PC-3 (cell line): ENCODE measurements around the gene ARL6IP4. TPM values are rescaled to one million over a fixed set of nuclear protein-coding genes. Genes with fewer than 3 reads are reported as not detected.
A peak's percentile ranks its signal among the peaks of the same experiment; 100 is the strongest.

ENCODE experiments used
- ATAC-seq: fragments of 200-7000 bp; cut with Tn5 transposase; 2 replicates; pipeline ENCODE4 v1.9.1; 2020; ENCODE audit warnings: mild to moderate bottlenecking, moderate library complexity
- Bru-seq: library from RNA; stranded (reverse); fragments of 400-500 nt; gene quantifications from one replicate; lab custom pipeline; 2021; lab: Mats Ljungman, UMichigan
- BruChase-seq, 2 experiments: library from RNA; stranded (reverse); fragments of 400-500 nt; gene quantifications; one replicate each; lab custom pipeline; 2021; lab: Mats Ljungman, UMichigan
- BruUV-seq: library from RNA; stranded (reverse); fragments of 400-500 nt; replicated peaks from 2 replicates; lab custom pipeline; 2021; lab: Mats Ljungman, UMichigan
- CTCF ChIA-PET: fragments of 300-600 bp; sonication (Branson Sonifier 250); formaldehyde crosslinking; loops from one replicate; lab custom pipeline; 2022; ENCODE audit warnings: antibody characterized with exemption; lab: Charles Lee
- POLR2A ChIA-PET: fragments of 300-600 bp; sonication (Branson Sonifier 250); formaldehyde crosslinking; loops from one replicate; lab custom pipeline; 2022; ENCODE audit warnings: antibody characterized with exemption; ENCODE audit not compliant: unreplicated experiment; lab: Charles Lee
- DNase-seq: peaks from one replicate; pipeline ENCODE4 v3.0.0-alpha.2; 2015
- H2AFZ ChIP-seq: fragments of 300-600 bp; sonication (generic); 2 replicates; pipeline ENCODE4 v1.6.0; 2016; ENCODE audit warnings: antibody characterized with exemption, low read length
- H3F3A ChIP-seq: fragments of 300-600 bp; sonication (generic); one replicate; pipeline ENCODE4 v1.6.0; 2017; ENCODE audit warnings: antibody characterized with exemption, low read length, control low read depth, mild to moderate bottlenecking; ENCODE audit not compliant: unreplicated experiment
- H3K27ac ChIP-seq: fragments of 300-600 bp; sonication (generic); 2 replicates; pipeline ENCODE4 v1.5.1; 2016; ENCODE audit warnings: mild to moderate bottlenecking, low read length
- H3K27me3 ChIP-seq: fragments of 300-600 bp; sonication (generic); 2 replicates; pipeline ENCODE4 v1.6.1; 2016; ENCODE audit warnings: low read length, mixed read lengths
- H3K36me3 ChIP-seq: fragments of 300-600 bp; sonication (generic); 2 replicates; pipeline ENCODE4 v1.6.1; 2016; ENCODE audit warnings: low read depth, mixed run types, low read length, mixed read lengths
- H3K4me1 ChIP-seq: fragments of 300-600 bp; sonication (generic); 2 replicates; pipeline ENCODE4 v1.5.1; 2016; ENCODE audit warnings: low read length; ENCODE audit not compliant: insufficient read depth
- H3K4me2 ChIP-seq: fragments of 300-600 bp; sonication (generic); 2 replicates; pipeline ENCODE4 v1.6.0; 2016; ENCODE audit warnings: low read length
- H3K4me3 ChIP-seq: fragments of 300-600 bp; sonication (generic); 2 replicates; pipeline ENCODE4 v1.5.1; 2016; ENCODE audit warnings: mild to moderate bottlenecking, low read length, mixed read lengths
- H3K79me2 ChIP-seq: fragments of 300-600 bp; sonication (generic); 2 replicates; pipeline ENCODE4 v1.6.1; 2017; ENCODE audit warnings: low read length, mixed read lengths
- H3K9ac ChIP-seq: fragments of 300-600 bp; sonication (generic); 2 replicates; pipeline ENCODE4 v1.6.0; 2016; ENCODE audit warnings: mild to moderate bottlenecking, low read length
- H3K9me2 ChIP-seq: fragments of 300-600 bp; sonication (generic); replicated peaks from 2 replicates; pipeline ENCODE4 v1.6.1; 2016; ENCODE audit warnings: mixed run types, low read length, mixed read lengths
- H3K9me3 ChIP-seq: fragments of 300-600 bp; sonication (generic); 2 replicates; pipeline ENCODE4 v1.6.1; 2016; ENCODE audit warnings: low read length, mixed read lengths
- H4K20me1 ChIP-seq: fragments of 300-600 bp; sonication (generic); 2 replicates; pipeline ENCODE4 v1.6.1; 2016; ENCODE audit warnings: low read length, mixed read lengths
- CTCF ChIP-seq: fragments of 300-600 bp; sonication (generic); conservative IDR thresholded peaks from 2 replicates; pipeline ENCODE4 v1.5.1; 2017; ENCODE audit warnings: antibody characterized with exemption, low read depth, mild to moderate bottlenecking, low read length
- EZH2 ChIP-seq: fragments of 300-600 bp; sonication (generic); IDR thresholded peaks from one replicate; pipeline ENCODE4 v1.6.1; 2017; ENCODE audit warnings: antibody characterized with exemption, mild to moderate bottlenecking, low read length; ENCODE audit not compliant: unreplicated experiment
- EZH2phosphoT487 ChIP-seq: fragments of 300-600 bp; sonication (generic); IDR thresholded peaks from 2 replicates; pipeline ENCODE4 v1.6.1; 2018; ENCODE audit warnings: mild to moderate bottlenecking, antibody characterized with exemption, low read length, borderline replicate concordance
- intact Hi-C: fragments of 100-400 bp; cut with micrococcal nuclease; formaldehyde crosslinking; loops from 2 replicates; pipeline ENCODE4 v1.9.0; 2023
- long read RNA-seq: library from polyadenylated mRNA; unstranded; transcript quantifications from one replicate; pipeline ENCODE4 v2.0.0, GENCODE V29; 2021; ENCODE audit not compliant: unreplicated experiment
- total RNA-seq: library from RNA; depleted of rRNA; stranded (reverse); fragments of >200 nt; gene quantifications from 2 replicates; pipeline ENCODE4 v1.2.3, GENCODE V29; 2014; rRNA removed

ARL6IP4 gene
- total RNA-seq (363 and 486 TPM in 2 replicates), Bru-seq, nascent RNA (percentile 73 among the genes with signal in this experiment), BruChase-seq, experiment 1, labeled RNA remaining after a 6-hour chase (percentile 57 among the genes with signal in this experiment), BruChase-seq, experiment 2, labeled RNA remaining after a 2-hour chase (percentile 69 among the genes with signal in this experiment)
- long read RNA-seq, transcript ARL6IP4-210 (6 exons, 1,491 nt) = minor isoform, 39 of 338 reads
- long read RNA-seq, transcript ARL6IP4-214 (5 exons, 1,273 nt) = minor isoform, 20 of 338 reads
- long read RNA-seq, transcript ARL6IP4-208 (6 exons, 796 nt) = minor isoform, 23 of 338 reads
- long read RNA-seq, transcript ARL6IP4-220 (6 exons, 1,591 nt) = major isoform, 45 of 338 reads
- long read RNA-seq, partial matches to known transcripts = 88 of 338 reads
- long read RNA-seq, other reads (novel, unspliced or antisense) = 99 of 338 reads

GRCh38 chr12:122980183-122981035 is at the start of gene ARL6IP4:
Gene ARL6IP4, plus strand, starts transcription at chr12:122980681. Its CDS starts 459 bp downstream, at chr12:122981140.
- no TSS peak for BruUV-seq
- H3K4me3 ChIP-seq = peak within 1 kb of the TSS; percentile 85
- H3K79me2 ChIP-seq = peaks cover 69% of the 10 kb centered on the region
- peak within 1 kb of the TSS; percentile 41 for H3K27ac ChIP-seq
- DNase-seq = peak; percentile 67
- H3F3A ChIP-seq = no peaks in the 10 kb centered on the region
- H3K36me3 ChIP-seq = peaks cover 2% of the 10 kb centered on the region; the same call in 1 of the 2 replicates
- H3K9me3 ChIP-seq = no peaks in the 10 kb centered on the region
- TF ChIP-seq EZH2phosphoT487 (no peak), CTCF (no peak), EZH2 (no peak)
- no peaks in the 10 kb centered on the region for H4K20me1 ChIP-seq
- no peaks in the 10 kb centered on the region for H3K27me3 ChIP-seq
- ChIA-PET POLR2A (no interaction called here), CTCF (no interaction called here)
- peak within 1 kb of the TSS; percentile 89 for H2AFZ ChIP-seq
- H3K4me2 ChIP-seq = peak within 1 kb of the TSS; percentile 99
- intact Hi-C loops = no loop called here
- H3K9ac ChIP-seq = peak within 1 kb of the TSS; percentile 95
- H3K9me2 ChIP-seq = no peaks in the 10 kb centered on the region
- ATAC-seq = peak; percentile 73
- peaks cover 30% of the 10 kb centered on the region for H3K4me1 ChIP-seq

GRCh38 chr12:122932207-122932606 is 48.3 kb upstream of the ARL6IP4 start:
- ATAC-seq (no peak), DNase-seq (no peak)
- intact Hi-C loops = no loop called here
- Histone ChIP-seq H3K27ac (no peak overlapping the region), H4K20me1 (no peaks in the 10 kb centered on the region), H3K9me2 (no peaks in the 10 kb centered on the region), H3K4me3 (no peak overlapping the region), H3K4me1 (no peaks in the 10 kb centered on the region), H3F3A (no peaks in the 10 kb centered on the region), H3K36me3 (no peaks in the 10 kb centered on the region; the same call in 1 of the 2 replicates), H3K9me3 (no peaks in the 10 kb centered on the region), H3K79me2 (no peaks in the 10 kb centered on the region), H2AFZ (no peak overlapping the region), H3K9ac (no peak overlapping the region), H3K4me2 (no peak overlapping the region), H3K27me3 (no peaks in the 10 kb centered on the region)
- ChIA-PET CTCF (interaction anchor here (0.5 kb wide), 1 partner anchor 528 kb away, joined by 3 read pairs; no protein-coding TSS in a partner anchor), POLR2A (no interaction called here)
- BruUV-seq = no TSS peak
- TF ChIP-seq CTCF = no peak
- no peak for TF ChIP-seq EZH2phosphoT487
- no peak for TF ChIP-seq EZH2
